ENCODE results near the gene STOML1. TPM values are rescaled to one million over a fixed set of nuclear protein-coding genes. Genes with fewer than 3 reads are reported as not detected.
A peak's percentile ranks its signal among the peaks of the same experiment; 100 is the strongest.

The STOML1 gene
- total RNA-seq, 4 donors from 2014 or later, result 15.2 to 28.8 (median 16.9) TPM

GRCh38 chr15:73994413-73994883 lies 2.4 kb upstream of the STOML1 start, which contains the start of gene PML:
TSS of gene PML (plus strand) at chr15:73994716. CDS start at chr15:73994813, 97 bp downstream.
- DNase-seq (peak; percentile 94 to 95), ATAC-seq (peak; percentile 79 to 82)
- Histone ChIP-seq H3K27me3 (no peaks in the 10 kb centered on the region), H3K27ac (peak within 1 kb of the TSS; percentile 89 to 98 (median 93)), H3K9me3 (no peaks in the 10 kb centered on the region), H3K4me1 (peaks cover 56 to 62% of the 10 kb centered on the region in 2 donors), H3K4me3 (peak within 1 kb of the TSS; percentile 82 to 97 (median 90)), H3K36me3 (peaks cover 0 to 15% of the 10 kb centered on the region in 2 donors)
- TF ChIP-seq CTCF (IDR thresholded peaks at IDR 0.05 in 4 of 5, conservative IDR thresholded peaks at IDR 0.05 in 1 of 5), result no peak
- peak; percentile 59 to 84 for TF ChIP-seq POLR2A (IDR thresholded peaks at IDR 0.05)
- intact Hi-C loops (cut with DNase I; ENCODE audit: low total_unique reads) (loop anchor here (5.0 to 10.0 kb wide), 3 partner anchors 470 to 1458 kb away; partner anchors contain the start of genes ARID3B, SIN3A and UBL7), in situ Hi-C loops (cut with MboI; ENCODE audit: low sequenced_read_pairs in 4 of 4) (loop anchor here in 1 of 4 donors (25.0 kb wide), 1 partner anchor 468 kb away; the partner anchor contains the start of gene UBL7)

- in situ Hi-C loops (cut with MboI; ENCODE audit: low sequenced_read_pairs in 4 of 4) (loop anchor here in 1 of 4 donors (25.0 kb wide), 1 partner anchor 469 kb away; the partner anchor contains the start of gene UBL7), intact Hi-C loops (cut with DNase I; ENCODE audit: low total_unique reads) (loop anchor here (5.0 to 10.0 kb wide), 3 partner anchors 471 to 1459 kb away; partner anchors contain the start of genes ARID3B, SIN3A and UBL7)
- H3K4me3 ChIP-seq, result peak overlapping the region; percentile 82 to 97 (median 90)
- peak overlapping the region; percentile 89 to 98 (median 93) for H3K27ac ChIP-seq
- no peaks in the 10 kb centered on the region for H3K27me3 ChIP-seq
- no peaks in the 10 kb centered on the region for H3K9me3 ChIP-seq
- peaks cover 0 to 7% of the 10 kb centered on the region in 2 donors for H3K36me3 ChIP-seq
- peaks cover 63 to 66% of the 10 kb centered on the region in 2 donors for H3K4me1 ChIP-seq
- no peak for DNase-seq
- no peak for ATAC-seq
- TF ChIP-seq POLR2A (IDR thresholded peaks at IDR 0.05) (no peak), CTCF (IDR thresholded peaks at IDR 0.05 in 4 of 5, conservative IDR thresholded peaks at IDR 0.05 in 1 of 5) (no peak)
These were observed 1.3 kb upstream of the STOML1 start for GRCh38 chr15:73993211-73993994.

GRCh38 chr15:73992594-73992898 lies 451 bp upstream of the STOML1 start:
- H3K36me3 ChIP-seq, result peaks cover 0 to 6% of the 10 kb centered on the region in 2 donors
- peaks cover 63 to 74% of the 10 kb centered on the region in 2 donors for H3K4me1 ChIP-seq
- H3K27ac ChIP-seq, result peak overlapping the region; percentile 88 to 94 (median 90)
- in situ Hi-C loops (cut with MboI; ENCODE audit: low sequenced_read_pairs in 4 of 4), result loop anchor here in 1 of 4 donors (25.0 kb wide), 1 partner anchor 470 kb away; the partner anchor contains the start of gene UBL7
- peak in 1 of 5 experiments; percentile 2 for TF ChIP-seq CTCF (IDR thresholded peaks at IDR 0.05 in 4 of 5, conservative IDR thresholded peaks at IDR 0.05 in 1 of 5)
- no peak for TF ChIP-seq POLR2A (IDR thresholded peaks at IDR 0.05)
- H3K9me3 ChIP-seq, result no peaks in the 10 kb centered on the region
- H3K4me3 ChIP-seq, result peak overlapping the region; percentile 52 to 93 (median 86)
- intact Hi-C loops (cut with DNase I; ENCODE audit: low total_unique reads), result loop anchor here (5.0 to 10.0 kb wide), 3 partner anchors 472 to 1460 kb away; partner anchors contain the start of genes ARID3B, SIN3A and UBL7
- no peaks in the 10 kb centered on the region for H3K27me3 ChIP-seq
- DNase-seq, result no peak
- no peak for ATAC-seq

- H3K36me3 ChIP-seq, result peaks cover 0 to 7% of the 10 kb centered on the region in 2 donors
- no peaks in the 10 kb centered on the region for H3K9me3 ChIP-seq
- peak overlapping the region; percentile 88 to 94 (median 90) for H3K27ac ChIP-seq
- DNase-seq, result peak in 1 of 2 donors; percentile 67
- in situ Hi-C loops (cut with MboI; ENCODE audit: low sequenced_read_pairs in 4 of 4) (loop anchor here in 1 of 4 donors (25.0 kb wide), 1 partner anchor 471 kb away; the partner anchor contains the start of gene UBL7), intact Hi-C loops (cut with DNase I; ENCODE audit: low total_unique reads) (loop anchor here (5.0 to 10.0 kb wide), 3 partner anchors 474 to 1461 kb away; partner anchors contain the start of genes ARID3B, SIN3A and UBL7)
- no peak for TF ChIP-seq CTCF (IDR thresholded peaks at IDR 0.05 in 4 of 5, conservative IDR thresholded peaks at IDR 0.05 in 1 of 5)
- no peak for TF ChIP-seq POLR2A (IDR thresholded peaks at IDR 0.05)
- peak; percentile 23 to 31 for ATAC-seq
- H3K4me3 ChIP-seq, result peak overlapping the region; percentile 82 to 96 (median 91)
- H3K4me1 ChIP-seq, result peaks cover 58 to 79% of the 10 kb centered on the region in 2 donors
- no peaks in the 10 kb centered on the region for H3K27me3 ChIP-seq
These were observed 835 bp downstream of the STOML1 start for GRCh38 chr15:73991260-73991659.

Data from gastrocnemius medialis (tissue), 4 donors.